Retinal pigment epithelial cell (primary cell): Measurements from ENCODE around the gene ADORA1.

ENCODE experiments used
- DNase-seq: peaks from one replicate; pipeline ENCODE4 v3.0.0-alpha.2; 2010; ENCODE audit warnings: low read depth
- H3K4me3 ChIP-seq: 2 replicates; pipeline ENCODE4 v1.5.1; 2011; ENCODE audit warnings: mild to moderate bottlenecking, low read length, control low read depth, moderate library complexity
- TF ChIP-seq, protein P1 (sequence below): conservative IDR thresholded peaks from 2 replicates; pipeline ENCODE4 v1.5.1; 2011; ENCODE audit warnings: low read depth, low read length, control low read depth, inconsistent platforms

The ADORA1 gene

DNA sequence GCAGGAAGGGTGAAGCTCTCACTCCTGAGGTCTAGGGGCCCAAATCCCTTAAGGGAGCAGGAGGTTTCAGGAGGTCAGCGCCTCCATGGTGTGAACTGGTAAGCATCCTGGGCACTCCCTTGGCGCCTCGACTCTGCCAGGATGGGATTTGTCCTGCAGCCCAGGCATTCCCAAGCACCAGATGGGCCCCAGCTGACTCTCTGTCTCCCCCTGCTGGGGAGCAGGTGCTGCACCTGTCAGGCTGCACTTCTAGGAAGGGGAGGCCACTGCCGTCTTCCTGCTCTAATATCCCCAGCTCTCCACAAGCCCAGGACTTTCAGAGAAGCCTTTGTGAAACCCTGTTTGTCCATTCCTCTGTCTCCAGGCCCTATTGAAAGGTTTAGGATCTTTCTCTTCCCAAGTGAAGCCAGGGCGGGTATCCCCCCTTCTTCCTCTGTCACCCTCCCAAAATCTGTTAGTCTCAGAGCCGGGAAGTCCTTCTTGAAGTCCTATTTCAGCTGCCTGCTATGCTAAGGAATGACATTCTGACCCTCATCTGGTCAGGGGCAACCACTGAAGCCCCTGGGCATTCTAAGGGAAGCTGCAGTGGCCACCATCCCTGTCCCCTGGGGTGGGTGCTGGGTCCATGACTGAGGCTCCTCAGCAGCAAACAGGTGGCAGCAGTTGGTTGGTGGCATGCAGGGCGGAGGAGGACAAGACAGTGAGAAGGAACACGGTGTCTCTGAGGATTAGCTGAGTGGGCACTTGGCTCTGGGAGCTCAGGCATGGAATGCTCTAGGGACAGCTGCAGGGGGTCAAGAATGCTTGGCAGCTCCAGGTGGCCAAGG, 44.9 kb downstream of the ADORA1 start:
- no peak overlapping the region for H3K4me3 ChIP-seq
- TF ChIP-seq, protein P1, sequence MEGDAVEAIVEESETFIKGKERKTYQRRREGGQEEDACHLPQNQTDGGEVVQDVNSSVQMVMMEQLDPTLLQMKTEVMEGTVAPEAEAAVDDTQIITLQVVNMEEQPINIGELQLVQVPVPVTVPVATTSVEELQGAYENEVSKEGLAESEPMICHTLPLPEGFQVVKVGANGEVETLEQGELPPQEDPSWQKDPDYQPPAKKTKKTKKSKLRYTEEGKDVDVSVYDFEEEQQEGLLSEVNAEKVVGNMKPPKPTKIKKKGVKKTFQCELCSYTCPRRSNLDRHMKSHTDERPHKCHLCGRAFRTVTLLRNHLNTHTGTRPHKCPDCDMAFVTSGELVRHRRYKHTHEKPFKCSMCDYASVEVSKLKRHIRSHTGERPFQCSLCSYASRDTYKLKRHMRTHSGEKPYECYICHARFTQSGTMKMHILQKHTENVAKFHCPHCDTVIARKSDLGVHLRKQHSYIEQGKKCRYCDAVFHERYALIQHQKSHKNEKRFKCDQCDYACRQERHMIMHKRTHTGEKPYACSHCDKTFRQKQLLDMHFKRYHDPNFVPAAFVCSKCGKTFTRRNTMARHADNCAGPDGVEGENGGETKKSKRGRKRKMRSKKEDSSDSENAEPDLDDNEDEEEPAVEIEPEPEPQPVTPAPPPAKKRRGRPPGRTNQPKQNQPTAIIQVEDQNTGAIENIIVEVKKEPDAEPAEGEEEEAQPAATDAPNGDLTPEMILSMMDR = peak; percentile 96
- no peak for DNase-seq

DNA sequence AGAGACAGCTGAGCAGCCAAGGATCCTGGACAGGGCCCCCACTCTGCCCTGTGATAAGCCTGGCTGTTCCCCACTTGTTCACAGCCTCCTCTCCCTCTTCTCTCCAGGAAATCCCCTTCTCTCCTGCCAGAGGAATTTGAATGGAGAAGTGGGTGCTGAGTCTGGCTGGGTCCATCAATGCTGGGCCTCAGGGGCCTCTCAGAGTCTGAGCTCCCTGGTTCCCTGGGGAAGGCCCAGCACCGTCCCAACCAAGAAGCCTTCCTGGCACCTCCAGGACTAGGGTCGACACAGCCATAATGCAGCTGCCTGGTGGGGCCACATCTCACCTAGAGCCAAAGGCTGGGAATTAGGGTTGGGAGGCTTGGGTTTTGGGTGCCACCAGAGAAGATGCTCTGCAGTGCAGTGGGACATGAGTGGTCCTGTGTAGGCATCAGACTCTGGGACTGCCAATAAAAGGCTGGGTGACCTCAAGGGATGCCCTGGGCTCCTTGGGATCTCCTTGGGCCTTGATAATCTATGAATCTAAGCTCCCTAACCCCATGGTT, 45.6 kb downstream of the ADORA1 start:
- TF ChIP-seq, protein P1 = no peak
- no peak for DNase-seq
- H3K4me3 ChIP-seq = no peak overlapping the region

DNA sequence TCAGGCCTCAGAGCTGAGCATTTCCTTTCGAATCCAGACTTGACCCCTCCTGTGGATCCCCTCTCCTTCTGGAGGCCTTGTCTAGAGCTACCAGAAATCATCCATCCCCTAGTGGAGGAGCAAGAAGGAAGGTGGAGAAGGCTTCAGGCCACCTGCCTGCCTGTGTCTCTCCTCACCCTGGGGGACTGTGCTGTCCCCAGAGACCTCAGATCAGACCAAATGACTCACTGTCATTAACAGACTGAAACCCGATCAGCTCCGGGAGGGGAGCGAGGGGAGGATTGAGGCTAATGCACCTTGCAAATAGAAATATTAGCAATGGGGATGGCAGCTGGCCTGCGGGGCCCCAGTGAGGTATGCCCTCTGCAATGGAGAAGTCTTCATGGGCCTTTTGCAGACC, 46.0 kb downstream of the ADORA1 start:
- DNase-seq = no peak
- TF ChIP-seq, protein P1 = no peak

DNA sequence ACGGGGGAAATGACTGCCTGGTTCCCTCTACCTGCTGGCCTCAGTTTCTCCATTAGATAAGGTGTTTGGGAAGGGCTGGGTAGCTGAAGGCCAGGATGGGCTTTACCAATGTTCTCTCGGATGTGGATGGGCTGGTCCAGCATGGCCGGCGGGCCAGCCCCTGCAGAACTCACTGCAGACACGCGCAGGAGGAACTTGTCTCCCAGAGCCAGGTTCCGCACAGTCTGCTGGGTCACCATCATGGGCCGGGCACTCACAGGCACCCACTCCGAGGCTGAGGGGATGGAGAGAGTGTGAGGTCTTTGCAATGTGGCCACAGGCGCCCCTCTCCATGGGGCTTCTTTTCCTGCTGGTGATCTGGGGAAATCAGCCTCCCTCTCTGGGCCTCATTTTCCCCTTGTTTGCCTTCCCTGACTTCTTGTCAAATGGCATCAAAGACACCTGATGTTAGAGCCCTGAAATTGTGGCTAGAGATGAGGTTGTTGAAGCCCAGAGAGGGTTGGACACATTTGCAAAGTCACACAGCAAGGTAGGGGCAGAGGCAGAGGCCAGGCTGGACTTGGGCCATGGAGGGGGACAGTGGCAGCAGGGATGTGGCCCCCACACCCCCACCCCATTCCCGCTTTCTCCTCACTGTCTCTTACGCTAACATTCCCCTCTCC, 46.9 kb downstream of the ADORA1 start:
- no peak for DNase-seq
- H3K4me3 ChIP-seq = no peak overlapping the region
- TF ChIP-seq, protein P1 = no peak

More for the DNA sequence above, 46.0 kb downstream of the ADORA1 start:
- no peak overlapping the region for H3K4me3 ChIP-seq

DNA sequence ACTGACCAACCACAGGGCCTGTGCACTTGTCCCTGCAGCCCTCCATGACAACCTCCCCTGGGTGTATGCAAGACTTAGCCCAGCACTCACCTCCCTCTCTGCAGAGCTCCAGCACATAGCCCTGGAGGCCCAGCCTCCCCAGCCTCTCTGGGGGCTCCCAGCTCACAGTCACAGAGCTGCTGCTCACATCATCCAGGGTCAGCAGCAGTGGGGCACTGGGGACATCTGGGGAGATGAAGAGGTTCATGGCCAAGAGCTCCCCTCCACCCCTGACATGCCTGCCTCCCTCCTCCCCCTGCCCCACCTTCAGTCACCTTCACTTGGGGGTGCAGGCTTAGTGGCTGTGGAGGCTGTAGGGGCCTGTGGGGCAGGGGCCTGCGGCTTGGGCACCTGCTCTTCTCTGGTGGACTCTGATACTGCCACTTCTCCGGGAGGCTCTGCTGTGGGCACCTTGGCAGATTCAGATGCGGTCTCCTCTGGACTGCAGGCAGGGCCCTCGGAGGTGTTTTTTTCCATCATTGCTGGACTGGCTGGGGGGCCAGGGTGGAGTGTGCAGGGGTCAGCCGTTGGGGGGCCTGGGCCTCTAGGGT, 47.8 kb downstream of the ADORA1 start, which contains the start of gene MYBPH:
Gene MYBPH (minus strand): TSS at position 590 of the 590 bp plus-strand sequence. CDS start 71 bp downstream, at position 519.
- H3K4me3 ChIP-seq = no peak within 1 kb of the TSS
- DNase-seq = no peak
- TF ChIP-seq, protein P1 = no peak

DNA sequence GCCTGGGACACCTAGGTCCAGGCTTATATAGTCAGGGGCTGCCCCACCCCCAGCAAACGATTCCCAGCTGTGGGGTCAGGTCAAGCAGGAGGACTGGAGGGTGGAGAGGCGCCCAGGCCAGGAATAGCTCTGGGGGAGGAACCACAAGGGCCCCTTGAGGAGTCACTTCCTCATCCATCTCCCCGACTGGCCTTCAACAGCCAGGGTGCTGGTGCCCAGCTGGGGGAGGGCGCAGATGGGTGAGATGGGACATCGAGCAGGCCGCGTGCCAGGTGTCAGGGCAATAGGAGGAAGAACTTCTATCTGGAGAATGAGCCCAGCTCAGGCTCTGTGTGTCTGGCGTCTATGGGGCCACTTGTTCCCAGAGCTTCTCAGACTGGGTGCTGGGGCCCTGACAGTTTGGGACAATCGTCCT, 48.3 kb downstream of the ADORA1 start:
- TF ChIP-seq, protein P1 = no peak
- no peak for DNase-seq
- no peak overlapping the region for H3K4me3 ChIP-seq
